B cell (primary cell): Measurements from ENCODE around the gene RRAS2. TPM values are rescaled to one million over a fixed set of nuclear protein-coding genes. Genes with fewer than 3 reads are reported as not detected.

ENCODE experiments used
- ATAC-seq: fragments of 200-7000 bp; cut with Tn5 transposase; one replicate; pipeline ENCODE4 v1.10.0; 2021; ENCODE audit warnings: low read depth, mild to moderate bottlenecking, moderate number of reproducible peaks, moderate library complexity
- CTCF ChIA-PET: fragments of 350-600 bp; sonication (Branson Sonifier 250); formaldehyde crosslinking; loops from one replicate; lab custom pipeline; 2021; ENCODE audit warnings: antibody characterized with exemption, inconsistent platforms; lab: Charles Lee
- POLR2A ChIA-PET: fragments of 350-600 bp; sonication (Branson Sonifier 250); formaldehyde crosslinking; loops from one replicate; lab custom pipeline; 2021; ENCODE audit warnings: antibody characterized with exemption; lab: Charles Lee
- DNase-seq: peaks from one replicate; pipeline ENCODE4 v3.0.0; 2013
- H2AFZ ChIP-seq: 2 replicates; pipeline ENCODE4 v1.6.1; 2012; ENCODE audit warnings: mild to moderate bottlenecking, low read depth, low read length; ENCODE audit not compliant: insufficient read depth, poor library complexity, severe bottlenecking
- H3K27ac ChIP-seq, 2 donors: 1 replicate in 1 of 2; 2 replicates in 1 of 2; pipeline ENCODE4 v1.5.1; 2012 to 2013; ENCODE audit warnings: low read length in 2 of 2, mild to moderate bottlenecking in 2 of 2, moderate library complexity in 1 of 2
- H3K27me3 ChIP-seq, 4 experiments: fragments of 200-600 bp in 1 of 4; sonication (generic) in 1 of 4; replicated peaks in 1 of 4; 1 replicate in 2 of 4; 2 replicates in 2 of 4; pipeline versions ENCODE4 v1.6.1 to v1.7.0; 2013 to 2016; ENCODE audit warnings: low read length in 3 of 4, mild to moderate bottlenecking in 2 of 4, mixed read lengths in 1 of 4, moderate library complexity in 1 of 4; ENCODE audit not compliant: insufficient read depth in 4 of 4, control insufficient read depth in 3 of 4; ENCODE audit errors: control extremely low read depth in 1 of 4
- H3K36me3 ChIP-seq, 2 experiments: replicated peaks in 1 of 2; 1 replicate in 1 of 2; 2 replicates in 1 of 2; pipeline versions ENCODE4 v1.6.1 to v1.7.1; 2013; ENCODE audit warnings: low read length in 1 of 2; ENCODE audit not compliant: insufficient read depth in 2 of 2, control insufficient read depth in 1 of 2; ENCODE audit errors: control extremely low read depth in 1 of 2, extremely low read depth in 1 of 2
- H3K4me1 ChIP-seq, 2 donors: fragments of 200-600 bp in 1 of 2; sonication (generic) in 1 of 2; 1 replicate in 1 of 2; 2 replicates in 1 of 2; pipeline versions ENCODE4 v1.5.1 to v1.6.1; 2013 to 2017; ENCODE audit warnings: low read length in 2 of 2; ENCODE audit not compliant: control insufficient read depth in 2 of 2, insufficient read depth in 2 of 2
- H3K4me2 ChIP-seq: replicated peaks from 2 replicates; pipeline ENCODE3; 2012; ENCODE audit warnings: mild to moderate bottlenecking, low read depth, low read length; ENCODE audit not compliant: poor library complexity, severe bottlenecking
- H3K4me3 ChIP-seq, 5 experiments: fragments of 200-600 bp in 1 of 5; sonication (generic) in 1 of 5; 1 replicate in 3 of 5; 2 replicates in 2 of 5; pipeline versions ENCODE4 v1.5.1 to v1.7.0; 2011 to 2016; ENCODE audit warnings: low read length in 4 of 5, mild to moderate bottlenecking in 4 of 5, low read depth in 2 of 5, control low read depth in 1 of 5, moderate library complexity in 1 of 5; ENCODE audit not compliant: insufficient read depth in 1 of 5; ENCODE audit errors: control extremely low read depth in 1 of 5, extremely low read depth in 1 of 5
- H3K79me2 ChIP-seq: fragments of 200-600 bp; sonication (generic); one replicate; pipeline ENCODE4 v1.6.0; 2016; ENCODE audit warnings: low read length; ENCODE audit not compliant: control insufficient read depth, insufficient read depth
- H3K9ac ChIP-seq: fragments of 200-600 bp; sonication (generic); 2 replicates; pipeline ENCODE4 v1.6.1; 2017; ENCODE audit warnings: mild to moderate bottlenecking, low read length, moderate library complexity
- H3K9me3 ChIP-seq, 3 donors: one replicate each; pipeline versions ENCODE4 v1.6.1 to v1.7.1; 2013; ENCODE audit warnings: low read length in 2 of 3; ENCODE audit not compliant: control insufficient read depth in 2 of 3, insufficient read depth in 1 of 3; ENCODE audit errors: control extremely low read depth in 1 of 3
- H4K20me1 ChIP-seq: 2 replicates; pipeline ENCODE4 v1.6.0; 2012; ENCODE audit warnings: mild to moderate bottlenecking, low read length; ENCODE audit not compliant: insufficient read depth, control insufficient read depth, poor library complexity, severe bottlenecking
- H3K27ac Mint-ChIP-seq: one replicate; pipeline ENCODE4 v1.8.0; 2021; ENCODE audit warnings: mixed read lengths
- H3K27me3 Mint-ChIP-seq: one replicate; pipeline ENCODE4 v1.8.0; 2021; ENCODE audit warnings: mixed read lengths
- H3K4me1 Mint-ChIP-seq: one replicate; pipeline ENCODE4 v1.8.0; 2021; ENCODE audit warnings: mixed read lengths
- H3K4me3 Mint-ChIP-seq: one replicate; pipeline ENCODE4 v1.8.0; 2021; ENCODE audit warnings: mixed read lengths
- H3K9me3 Mint-ChIP-seq: one replicate; pipeline ENCODE4 v1.8.0; 2022; ENCODE audit warnings: mixed read lengths; ENCODE audit not compliant: insufficient read depth
- EZH2 ChIP-seq: IDR thresholded peaks from 2 replicates; pipeline ENCODE4 v1.6.1; 2012; ENCODE audit warnings: borderline replicate concordance, low read depth, mild to moderate bottlenecking, moderate library complexity, low read length; ENCODE audit not compliant: insufficient read depth, poor library complexity, severe bottlenecking
- intact Hi-C: fragments of 100-400 bp; cut with micrococcal nuclease; formaldehyde crosslinking; loops from one replicate; pipeline ENCODE4 v1.10.0; 2022
- polyA plus RNA-seq: library from polyadenylated mRNA; depleted of rRNA; stranded (reverse); fragments of >200 nt; gene quantifications from 2 replicates; pipeline ENCODE4 v1.2.3, GENCODE V29; 2012
- total RNA-seq, 2 donors: library from RNA; stranded (reverse); fragments of 120-200 nt in 1 of 2; gene quantifications; 1 replicate in 1 of 2; 2 replicates in 1 of 2; pipeline versions ENCODE4 v1.2.3 to v1.2.4, GENCODE V29; 2013 to 2022
- TF ChIP-seq, protein P1 (sequence below): fragments of 200-600 bp; IDR thresholded peaks from one replicate; pipeline ENCODE4 v1.8.0; 2022; ENCODE audit warnings: antibody characterized with exemption, mild to moderate bottlenecking

Gene RRAS2
- total and polyA plus RNA-seq, 2 donors (not counting 1 experiment from before 2014, with no cell fraction given), result 31.8 to 72.4 TPM

DNA sequence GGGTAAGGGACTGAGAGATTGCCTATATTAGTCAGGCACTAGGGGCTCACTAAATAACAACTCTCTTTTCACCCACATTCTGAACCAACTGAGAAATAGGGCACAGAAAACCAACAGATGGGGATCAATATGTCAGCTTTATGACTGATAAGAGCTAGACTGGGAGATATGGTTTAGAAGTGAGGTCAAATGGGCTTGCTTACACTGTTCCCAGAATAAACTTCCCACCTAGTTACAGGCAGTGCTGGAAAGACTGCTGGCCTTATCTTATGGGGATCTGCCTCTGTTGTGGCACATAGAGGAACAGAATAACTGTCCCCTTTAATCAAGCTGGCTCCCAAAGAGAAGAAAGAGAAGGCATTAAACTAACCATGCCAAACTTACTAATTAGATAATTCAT is 10.6 kb upstream of the RRAS2 start:
- H3K36me3 ChIP-seq, result no peaks in the 10 kb centered on the region
- peak overlapping the region; percentile 55 for H3K4me2 ChIP-seq
- no peaks in the 10 kb centered on the region for H3K79me2 ChIP-seq
- H4K20me1 ChIP-seq, result no peaks in the 10 kb centered on the region
- H3K27me3 ChIP-seq, result no peaks in the 10 kb centered on the region
- ChIA-PET CTCF (interaction anchor here (1.2 to 5.0 kb wide), 5 partner anchors 61 to 90 kb away, joined by 3 to 19 read pairs (median 5); no protein-coding TSS in a partner anchor), POLR2A (interaction anchor here (0.6 kb wide), 1 partner anchor 644 kb away, joined by 9 read pairs; no protein-coding TSS in a partner anchor)
- H3K4me1 ChIP-seq, result peaks cover 18 to 20% of the 10 kb centered on the region in 2 donors
- DNase-seq (no peak), ATAC-seq (no peak)
- no peaks in the 10 kb centered on the region for H3K9me3 Mint-ChIP-seq
- TF ChIP-seq, protein P1, sequence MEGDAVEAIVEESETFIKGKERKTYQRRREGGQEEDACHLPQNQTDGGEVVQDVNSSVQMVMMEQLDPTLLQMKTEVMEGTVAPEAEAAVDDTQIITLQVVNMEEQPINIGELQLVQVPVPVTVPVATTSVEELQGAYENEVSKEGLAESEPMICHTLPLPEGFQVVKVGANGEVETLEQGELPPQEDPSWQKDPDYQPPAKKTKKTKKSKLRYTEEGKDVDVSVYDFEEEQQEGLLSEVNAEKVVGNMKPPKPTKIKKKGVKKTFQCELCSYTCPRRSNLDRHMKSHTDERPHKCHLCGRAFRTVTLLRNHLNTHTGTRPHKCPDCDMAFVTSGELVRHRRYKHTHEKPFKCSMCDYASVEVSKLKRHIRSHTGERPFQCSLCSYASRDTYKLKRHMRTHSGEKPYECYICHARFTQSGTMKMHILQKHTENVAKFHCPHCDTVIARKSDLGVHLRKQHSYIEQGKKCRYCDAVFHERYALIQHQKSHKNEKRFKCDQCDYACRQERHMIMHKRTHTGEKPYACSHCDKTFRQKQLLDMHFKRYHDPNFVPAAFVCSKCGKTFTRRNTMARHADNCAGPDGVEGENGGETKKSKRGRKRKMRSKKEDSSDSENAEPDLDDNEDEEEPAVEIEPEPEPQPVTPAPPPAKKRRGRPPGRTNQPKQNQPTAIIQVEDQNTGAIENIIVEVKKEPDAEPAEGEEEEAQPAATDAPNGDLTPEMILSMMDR, result no peak
- no peak for TF ChIP-seq EZH2
- no peaks in the 10 kb centered on the region for H3K9me3 ChIP-seq
- intact Hi-C loops, result loop anchor here (1.0 kb wide), 1 partner anchor 8 kb away; no protein-coding TSS in a partner anchor
- H3K27ac Mint-ChIP-seq, result peak overlapping the region; percentile 54
- peaks cover 30% of the 10 kb centered on the region for H3K4me1 Mint-ChIP-seq
- H3K9ac ChIP-seq, result peak overlapping the region; percentile 9
- no peaks in the 10 kb centered on the region for H3K27me3 Mint-ChIP-seq
- H3K27ac ChIP-seq, result peak overlapping the region in 1 of 2 donors; percentile 56
- peak overlapping the region; percentile 45 for H2AFZ ChIP-seq
- no peak overlapping the region for H3K4me3 ChIP-seq
- peak overlapping the region; percentile 3 for H3K4me3 Mint-ChIP-seq

DNA sequence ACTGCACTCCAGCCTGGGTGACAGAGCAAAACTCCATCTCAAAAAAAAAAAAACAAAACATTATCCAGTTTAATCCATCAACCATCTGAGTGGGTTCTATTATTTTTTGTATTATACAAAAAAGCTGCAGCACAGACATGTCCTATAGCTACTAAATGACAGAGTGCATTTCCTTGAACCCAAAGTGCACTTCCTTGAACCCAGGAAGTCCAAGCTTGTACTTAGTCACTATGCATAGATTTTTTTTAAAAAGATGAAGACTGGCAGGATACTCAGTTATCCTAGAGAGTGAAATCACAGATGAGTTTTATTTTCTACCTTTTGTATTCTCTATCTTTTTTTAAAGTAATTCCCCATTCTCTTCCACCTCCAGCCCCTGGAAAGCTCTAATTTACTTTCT is 8.0 kb upstream of the RRAS2 start:
- peaks cover 30% of the 10 kb centered on the region for H3K4me1 Mint-ChIP-seq
- H3K27ac Mint-ChIP-seq, result no peak overlapping the region
- no peaks in the 10 kb centered on the region for H3K9me3 Mint-ChIP-seq
- Histone ChIP-seq H3K9ac (no peak overlapping the region), H3K9me3 (no peaks in the 10 kb centered on the region), H3K27ac (no peak overlapping the region), H3K36me3 (no peaks in the 10 kb centered on the region), H3K27me3 (no peaks in the 10 kb centered on the region), H2AFZ (no peak overlapping the region), H3K4me2 (no peak overlapping the region), H4K20me1 (no peaks in the 10 kb centered on the region), H3K4me1 (peaks cover 18 to 20% of the 10 kb centered on the region in 2 donors), H3K4me3 (no peak overlapping the region), H3K79me2 (no peaks in the 10 kb centered on the region)
- no peak for ATAC-seq
- ChIA-PET CTCF (interaction anchor here (0.6 to 1.1 kb wide), 3 partner anchors 9 to 89 kb away, joined by 3 to 4 read pairs (median 3); no protein-coding TSS in a partner anchor), POLR2A (no interaction called here)
- H3K27me3 Mint-ChIP-seq, result no peaks in the 10 kb centered on the region
- no peak for DNase-seq
- intact Hi-C loops, result no loop called here
- no peak for TF ChIP-seq EZH2
- TF ChIP-seq, protein P1, result no peak
- no peak overlapping the region for H3K4me3 Mint-ChIP-seq
